GM12873 (cell line): ENCODE measurements around the gene SPDEF.

Source experiments
- CTCF ChIP-seq: IDR thresholded peaks from 2 replicates; pipeline ENCODE4 v1.5.1; 2012; ENCODE audit warnings: low read depth, mild to moderate bottlenecking, moderate library complexity, low read length, control low read depth; ENCODE audit not compliant: insufficient read depth; ENCODE audit errors: missing control alignments

SPDEF gene

GRCh38 chr6:34587851-34588250, 31.7 kb upstream of the SPDEF start:
- TF ChIP-seq CTCF: no peak

- no peak for TF ChIP-seq CTCF
Observed at GRCh38 chr6:34587325-34587724, 31.2 kb upstream of the SPDEF start.

GRCh38 chr6:34586327-34587040, 30.4 kb upstream of the SPDEF start:
- TF ChIP-seq CTCF: no peak

GRCh38 chr6:34585512-34586061, 29.5 kb upstream of the SPDEF start:
- TF ChIP-seq CTCF: no peak

GRCh38 chr6:34585108-34585507, 29.0 kb upstream of the SPDEF start:
- no peak for TF ChIP-seq CTCF

- no peak for TF ChIP-seq CTCF
Observed at GRCh38 chr6:34584694-34585093, 28.6 kb upstream of the SPDEF start.

GRCh38 chr6:34583861-34584604, 27.9 kb upstream of the SPDEF start:
- no peak for TF ChIP-seq CTCF
